Activated CD4-positive, alpha-beta T cell treated with anti-CD3 and anti-CD28 coated beads, Interleukin-2, Interleukin-6, amounts not matched to agents 100 ng/mL and 50 ng/mL, durations not matched to agents 16 hours and 8 hours (primary cell): Measurements from ENCODE around the gene CXXC5.
A peak's percentile ranks its signal among the peaks of the same experiment; 100 is the strongest.
"Not testable (repeated sequence)": the region's sequence is repeated elsewhere in the genome, so short reads cannot be mapped to it uniquely, and the experiment has no call there.

ENCODE experiments used
- DNase-seq: peaks from one replicate; pipeline ENCODE4 v3.0.0-alpha.2; 2020

Gene CXXC5

DNA sequence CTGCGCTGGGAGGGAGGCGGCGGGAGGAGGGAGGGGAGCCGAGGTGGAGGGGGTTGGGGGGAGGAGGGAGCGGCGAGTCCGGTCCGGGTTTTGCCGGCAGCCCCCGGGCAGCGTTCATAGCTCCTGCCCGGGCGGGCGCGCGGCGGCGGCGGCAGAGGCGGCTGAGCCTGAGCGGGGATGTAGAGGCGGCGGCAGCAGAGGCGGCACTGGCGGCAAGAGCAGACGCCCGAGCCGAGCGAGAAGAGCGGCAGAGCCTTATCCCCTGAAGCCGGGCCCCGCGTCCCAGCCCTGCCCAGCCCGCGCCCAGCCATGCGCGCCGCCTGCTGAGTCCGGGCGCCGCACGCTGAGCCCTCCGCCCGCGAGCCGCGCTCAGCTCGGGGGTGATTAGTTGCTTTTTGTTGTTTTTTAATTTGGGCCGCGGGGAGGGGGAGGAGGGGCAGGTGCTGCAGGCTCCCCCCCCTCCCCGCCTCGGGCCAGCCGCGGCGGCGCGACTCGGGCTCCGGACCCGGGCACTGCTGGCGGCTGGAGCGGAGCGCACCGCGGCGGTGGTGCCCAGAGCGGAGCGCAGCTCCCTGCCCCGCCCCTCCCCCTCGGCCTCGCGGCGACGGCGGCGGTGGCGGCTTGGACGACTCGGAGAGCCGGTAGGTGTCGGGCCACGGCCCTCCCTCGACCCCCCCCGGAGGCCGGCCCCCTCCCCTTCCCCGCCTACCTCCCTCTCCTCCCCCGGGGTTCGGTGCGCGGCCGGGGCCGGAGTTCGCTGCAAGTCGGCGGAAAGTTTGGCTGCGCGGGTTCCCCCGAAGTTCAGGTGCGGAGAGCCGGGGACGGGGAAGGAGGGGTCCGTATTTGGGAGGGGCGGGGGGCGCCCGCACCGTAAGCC, at the start of gene CXXC5:
Gene CXXC5 (plus strand): TSS at position 145 of the 877 bp plus-strand sequence. CDS start 32,175 bp downstream, outside the sequence.
- peak; percentile 61 for DNase-seq

DNA sequence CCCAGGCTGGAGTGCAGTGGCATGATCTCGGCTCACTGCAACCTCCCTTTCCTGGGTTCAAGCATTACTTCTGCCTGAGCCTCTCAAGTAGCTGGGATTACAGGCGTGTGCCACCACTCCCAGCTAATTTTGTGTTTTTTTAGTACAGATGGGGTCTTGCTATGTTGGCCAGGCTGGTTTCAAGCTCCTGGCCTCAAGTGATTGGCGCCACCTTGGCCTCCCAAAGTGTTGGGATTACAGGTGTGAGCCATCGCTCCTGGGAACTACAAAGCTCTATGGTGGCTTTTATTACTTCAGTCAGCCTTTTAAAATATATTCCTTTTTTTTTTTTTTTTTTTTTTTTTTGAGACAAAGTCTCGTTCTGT, 49.6 kb upstream of the CXXC5 start:
- not testable (repeated sequence) for DNase-seq

DNA sequence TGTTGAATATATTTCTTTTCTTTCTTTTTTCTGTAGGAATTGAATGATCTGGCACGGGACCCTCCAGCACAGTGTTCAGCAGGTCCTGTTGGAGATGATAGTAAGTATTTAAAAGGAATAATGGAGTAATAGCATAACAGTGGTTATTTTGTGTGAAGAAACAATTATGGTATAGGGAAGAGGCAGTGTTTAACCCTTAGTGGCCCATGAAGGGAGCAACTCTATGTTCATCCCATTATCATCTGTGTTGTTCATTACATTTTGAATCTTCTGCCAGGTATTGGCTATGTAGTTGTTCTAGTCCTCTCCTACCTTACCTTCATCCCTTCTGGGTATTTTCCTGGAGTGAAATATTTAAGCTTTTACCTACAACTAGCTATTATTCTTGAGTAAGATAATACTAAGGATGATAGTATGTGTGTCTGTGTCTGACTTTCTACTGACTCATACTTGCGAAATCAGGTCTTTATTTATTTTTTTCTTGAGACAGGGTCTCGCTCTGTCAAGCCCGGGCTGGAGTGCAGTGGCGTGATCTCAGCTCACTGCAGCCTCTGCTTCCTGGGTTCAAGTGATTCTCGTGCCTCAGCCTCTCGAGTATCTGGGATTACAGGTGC, 47.7 kb upstream of the CXXC5 start:
- DNase-seq, result no peak

DNA sequence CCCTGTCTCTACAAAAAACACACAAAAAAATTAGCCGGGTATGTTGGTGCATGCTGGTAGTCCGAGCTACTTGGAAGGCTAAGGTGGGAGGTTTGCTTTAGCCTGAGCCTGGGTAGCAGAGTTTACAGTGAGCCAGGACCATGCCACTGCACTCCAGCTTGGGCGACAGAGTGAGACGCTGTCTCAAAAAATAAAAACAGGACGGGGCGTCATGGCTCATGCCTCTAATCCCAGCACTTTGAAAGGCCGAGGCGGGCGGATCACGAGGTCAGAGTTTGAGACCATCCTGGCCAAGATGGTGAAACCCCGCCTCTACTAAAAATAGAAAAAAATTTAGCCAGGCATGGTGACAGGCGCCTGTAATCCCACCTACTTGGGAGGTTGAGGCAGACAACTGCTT, 46.7 kb upstream of the CXXC5 start:
- DNase-seq, result no peak

DNA sequence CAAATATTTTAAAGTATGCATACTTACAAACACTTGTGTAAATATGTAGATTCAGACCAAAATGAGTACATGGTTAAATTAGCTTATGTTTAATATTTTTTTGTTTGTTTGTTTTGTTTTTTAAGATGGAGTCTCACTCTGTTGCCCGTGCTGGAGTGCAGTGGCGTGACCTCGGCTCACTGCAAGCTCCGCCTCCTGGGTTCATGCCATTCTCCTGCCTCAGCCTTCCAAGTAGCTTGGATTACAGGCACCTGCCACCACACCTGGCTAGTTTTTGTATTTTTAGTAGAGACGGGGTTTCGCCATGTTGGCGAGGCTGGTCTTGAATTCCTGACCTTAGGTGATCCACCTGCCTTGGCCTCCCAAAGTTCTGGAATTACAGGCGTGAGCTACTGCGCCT, 46.2 kb upstream of the CXXC5 start:
- DNase-seq, result not testable (repeated sequence)

DNA sequence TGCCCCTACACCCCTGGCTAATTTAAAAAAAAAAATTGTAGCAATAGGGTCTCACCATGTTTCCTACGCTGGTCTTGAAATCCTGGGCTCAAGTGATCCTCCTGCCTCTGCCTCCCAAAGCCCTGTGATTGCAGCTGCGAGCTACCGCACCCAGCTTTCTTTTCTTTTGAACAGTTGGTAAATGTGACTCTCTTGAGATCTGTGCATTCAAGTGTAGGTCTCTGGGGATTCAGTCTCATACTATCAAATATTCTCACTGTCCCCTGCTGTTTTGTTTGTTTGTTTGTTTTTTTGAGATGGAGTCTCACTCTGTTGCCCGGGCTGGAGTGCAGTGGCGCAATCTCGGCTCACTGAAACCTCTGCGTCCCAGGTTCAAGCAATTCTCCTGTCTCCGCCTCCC, 42.3 kb upstream of the CXXC5 start:
- DNase-seq, result no peak

DNA sequence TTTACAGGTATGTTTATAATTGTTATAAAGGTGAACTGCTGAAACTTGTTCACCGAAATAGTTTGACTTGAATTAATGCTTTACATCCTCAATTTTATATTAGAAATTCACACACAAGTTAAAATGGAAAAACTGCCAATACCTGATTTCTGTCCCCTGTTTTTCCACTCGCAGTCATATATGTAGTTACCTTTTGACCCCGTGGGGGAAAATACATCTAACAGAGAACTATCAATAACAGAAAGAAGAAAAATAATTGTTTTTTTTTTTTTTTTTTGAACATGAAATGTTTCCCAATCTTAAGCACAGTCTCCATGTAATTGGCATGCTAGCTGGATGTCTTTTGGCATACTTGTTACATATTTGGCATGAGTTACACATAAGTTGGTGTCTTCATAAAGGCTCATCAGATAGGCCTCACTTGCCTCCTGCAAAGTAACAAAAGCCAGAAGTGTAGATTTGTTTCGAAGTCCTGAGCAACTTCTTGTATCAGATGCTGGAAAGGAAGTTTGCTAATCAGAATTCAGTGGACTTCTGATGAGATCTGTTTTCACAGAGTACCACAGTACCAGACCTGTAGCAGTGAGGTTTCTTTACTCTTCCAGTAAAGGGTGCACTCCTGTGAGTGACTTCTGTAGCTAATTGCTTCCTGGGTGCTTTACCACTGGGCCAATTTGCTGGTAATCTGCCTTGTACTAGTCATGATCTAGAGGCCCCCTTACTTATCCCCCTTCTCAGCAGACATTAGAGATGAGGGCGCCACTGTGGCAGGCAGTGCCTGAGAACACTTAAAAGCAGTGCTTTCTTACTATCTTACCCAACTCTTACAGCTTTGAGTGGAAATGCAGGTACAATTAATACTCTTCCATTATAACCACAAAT, 36.2 kb upstream of the CXXC5 start:
- DNase-seq, result peak; percentile 18

DNA sequence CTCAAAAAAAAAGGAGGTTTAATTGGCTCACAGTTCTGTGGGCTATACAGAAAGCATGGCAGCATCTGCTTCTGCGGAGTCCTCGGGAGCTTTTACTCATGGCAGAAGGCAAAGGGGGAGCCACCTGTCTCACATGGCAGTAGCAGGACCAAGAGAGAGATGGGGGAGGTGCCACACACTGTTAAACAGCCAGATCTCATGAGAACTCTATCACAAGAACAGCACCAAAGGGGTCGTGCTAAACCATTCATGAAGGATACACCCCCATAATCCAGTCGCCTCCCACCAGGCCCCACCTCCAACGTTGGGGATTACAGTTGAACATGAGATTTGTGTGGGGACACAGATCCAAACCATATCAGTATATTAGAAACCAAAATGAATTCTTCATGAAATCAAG, 28.3 kb upstream of the CXXC5 start:
- DNase-seq, result no peak

DNA sequence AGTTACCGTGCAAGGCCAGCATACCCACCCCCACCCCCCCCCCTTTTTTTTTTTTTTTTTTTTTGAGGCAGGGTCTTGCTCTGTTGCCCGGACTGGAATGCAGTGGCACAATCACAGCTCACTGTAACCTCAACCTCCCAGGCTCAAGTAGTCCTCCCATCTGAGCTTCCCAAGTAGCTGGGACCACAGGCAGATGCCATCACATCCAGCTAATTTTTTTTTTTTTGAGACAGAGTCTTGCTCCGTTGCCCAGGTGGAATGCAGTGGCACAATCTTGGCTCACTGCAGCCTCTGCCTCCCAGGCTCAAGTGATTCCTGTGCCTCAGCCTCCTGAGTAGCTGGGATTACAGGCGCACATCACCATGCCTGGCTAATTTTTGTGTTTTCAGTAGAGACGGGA, 22.8 kb upstream of the CXXC5 start:
- not testable (repeated sequence) for DNase-seq

DNA sequence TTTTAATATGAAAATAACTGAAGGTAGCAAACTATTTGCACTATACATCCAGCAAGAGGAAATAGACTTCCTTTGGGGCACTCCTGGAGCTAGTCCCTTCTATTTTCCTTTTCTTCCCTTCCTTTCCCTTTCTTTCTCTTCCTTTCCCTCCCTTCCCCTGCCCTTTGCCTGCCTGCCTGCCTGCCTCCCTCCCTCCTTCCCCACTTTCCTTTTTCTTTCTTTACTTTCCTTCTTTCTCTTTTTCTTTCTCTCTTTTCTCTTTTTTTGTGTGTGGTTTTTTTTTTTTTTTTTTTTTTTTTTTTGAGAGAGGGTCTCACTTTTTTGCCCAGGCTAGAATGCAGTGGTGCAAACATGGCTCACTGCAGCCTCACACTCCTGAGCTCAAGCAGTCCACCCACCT, 17.3 kb upstream of the CXXC5 start:
- no peak for DNase-seq

DNA sequence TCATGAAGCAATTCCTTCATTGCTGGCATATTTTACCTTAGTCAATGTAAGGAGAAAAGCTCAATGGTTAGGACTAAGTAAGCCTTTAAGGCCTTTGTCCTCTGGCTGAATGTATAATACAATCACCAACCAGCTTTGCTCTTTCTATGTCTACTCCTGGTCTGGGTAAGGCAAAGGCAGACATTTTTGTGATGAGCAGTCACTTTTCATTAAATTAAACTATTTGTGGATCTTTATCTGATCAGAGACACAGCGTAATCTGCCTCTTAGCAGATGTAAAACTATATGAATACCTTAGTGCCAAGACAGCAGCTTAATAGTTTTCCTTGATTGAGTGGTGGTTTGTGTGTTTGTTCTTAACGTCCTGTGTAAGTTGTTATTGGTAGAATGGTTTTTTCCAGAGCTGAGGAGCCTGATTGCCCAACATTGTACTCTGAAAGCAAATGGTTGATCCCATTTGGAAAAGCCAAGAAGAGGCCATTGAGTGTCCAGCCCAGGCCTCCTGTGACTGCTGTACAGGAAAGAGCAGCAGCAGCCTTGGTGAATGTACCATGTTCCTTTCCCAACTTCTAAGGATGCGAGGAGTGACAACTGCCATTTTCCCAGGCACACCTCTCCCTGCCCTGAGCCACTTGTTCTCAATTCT, 16.5 kb upstream of the CXXC5 start:
- no peak for DNase-seq

DNA sequence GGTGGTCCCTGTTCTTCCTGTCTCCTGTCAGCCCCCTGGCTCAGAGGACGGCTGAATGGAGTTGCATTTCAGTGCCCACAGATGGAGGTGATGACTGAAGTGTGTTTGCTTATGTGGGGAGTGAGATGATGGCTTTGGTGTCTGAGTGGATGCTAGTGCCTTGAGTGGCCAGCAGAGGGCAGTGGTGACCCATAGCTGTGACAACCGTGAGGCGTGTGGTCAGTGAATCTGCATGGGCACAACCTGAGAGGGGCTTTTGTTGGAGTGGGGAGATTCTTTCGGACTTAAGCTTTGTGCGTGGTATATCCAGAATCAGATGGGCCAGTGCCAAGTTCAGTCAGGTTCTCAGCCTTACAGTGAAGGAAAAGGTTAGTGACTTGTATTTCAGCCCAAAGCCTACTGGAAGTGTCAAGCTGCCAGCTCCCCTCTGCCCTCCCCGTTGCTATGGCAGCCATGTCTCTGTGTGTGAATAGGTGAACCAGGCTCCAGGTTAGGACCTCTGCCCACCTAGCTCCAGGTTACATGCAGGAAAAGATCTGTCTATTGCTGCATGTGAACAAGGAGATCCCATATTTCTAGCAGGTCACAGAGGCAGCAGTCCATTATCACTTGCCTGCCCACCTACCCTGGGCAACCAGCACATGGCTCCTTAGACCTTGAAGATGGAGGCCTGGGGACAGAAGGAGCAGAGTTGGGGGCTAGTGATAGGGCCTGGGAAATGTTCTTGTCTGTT, 14.7 kb upstream of the CXXC5 start:
- DNase-seq, result peak; percentile 74

DNA sequence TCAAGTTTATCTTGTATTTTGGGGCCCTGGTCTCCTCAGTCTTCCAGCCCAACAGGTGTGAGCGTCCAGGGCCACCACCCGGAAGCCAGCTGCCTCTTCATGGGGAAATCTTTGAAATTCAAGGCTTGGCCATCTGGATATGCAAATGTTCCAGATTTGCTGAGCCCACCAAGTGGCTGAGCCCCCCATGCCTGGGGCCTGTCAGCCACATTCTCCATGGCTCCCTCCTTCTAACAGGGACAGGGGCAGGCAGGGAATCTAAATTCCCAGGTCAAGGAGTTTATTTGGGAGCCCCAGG, 14.2 kb upstream of the CXXC5 start:
- DNase-seq, result no peak

DNA sequence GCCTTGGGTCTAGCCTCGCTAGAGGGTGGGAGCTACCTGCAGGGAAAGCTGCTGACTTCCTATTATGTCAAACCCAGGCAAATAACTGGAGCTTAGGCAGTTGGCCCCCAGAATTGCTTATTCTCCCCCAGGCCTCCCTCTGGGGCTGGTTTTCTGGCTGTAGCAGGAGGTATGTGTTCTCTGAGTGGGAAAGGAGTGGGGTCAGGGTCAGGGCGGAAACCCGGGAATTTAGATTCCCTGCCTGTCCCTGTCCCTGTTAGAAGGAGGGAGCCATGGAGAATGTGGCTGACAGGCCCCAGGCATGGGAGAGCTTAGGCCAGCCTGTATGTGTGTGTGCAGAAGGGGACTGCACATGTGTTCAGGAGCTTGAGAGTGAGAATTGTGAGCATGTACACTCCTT, 13.6 kb upstream of the CXXC5 start:
- no peak for DNase-seq

DNA sequence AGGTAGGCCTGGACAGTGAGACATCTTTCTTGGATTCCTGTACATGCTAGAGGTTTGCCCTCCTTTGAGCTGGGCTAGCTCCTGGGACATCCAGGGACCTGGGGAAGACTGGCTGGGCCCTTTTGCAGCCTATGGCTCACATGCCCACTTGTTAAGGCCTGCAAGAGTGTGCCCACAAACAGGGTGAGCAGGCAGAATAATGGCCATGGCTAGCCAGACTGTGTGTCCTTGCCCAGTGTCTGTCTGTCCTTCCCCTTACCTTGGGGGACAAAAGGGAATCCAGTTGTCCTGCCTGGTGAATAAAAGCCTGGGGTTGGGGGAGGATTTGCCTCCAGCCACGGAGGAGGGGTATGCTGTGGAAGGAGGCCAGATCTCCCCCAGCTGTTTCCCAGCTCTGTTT, 13.0 kb upstream of the CXXC5 start:
- no peak for DNase-seq

DNA sequence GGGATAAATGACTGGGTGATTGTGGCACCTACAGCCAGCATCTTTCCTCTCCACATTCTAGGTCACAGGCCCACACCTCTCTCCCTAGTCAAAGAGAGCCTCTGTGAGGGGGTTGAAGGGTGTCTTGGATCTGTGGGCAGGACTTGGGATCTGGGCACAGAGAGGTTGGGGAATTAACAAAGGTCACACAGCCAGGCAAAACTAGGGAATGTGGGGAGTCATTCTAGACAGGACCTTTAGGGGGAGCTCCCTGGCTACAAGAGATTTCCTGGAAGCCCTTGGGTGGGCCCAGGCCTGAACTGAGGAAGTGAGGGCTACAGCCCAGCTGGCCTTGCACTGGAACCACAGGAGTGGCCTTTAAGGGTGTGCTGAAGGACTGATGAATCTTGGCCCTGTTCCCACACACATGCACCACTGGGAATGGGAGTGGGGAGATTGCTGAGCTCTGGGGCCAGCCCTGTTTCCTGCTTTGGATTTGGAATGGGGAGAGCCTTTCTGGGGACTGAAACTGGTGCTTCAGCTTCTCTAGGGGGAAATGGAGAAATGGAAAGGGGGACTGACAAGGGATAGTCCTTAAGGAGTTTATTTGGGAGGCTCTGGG, 12.4 kb upstream of the CXXC5 start:
- peak; percentile 21 for DNase-seq

DNA sequence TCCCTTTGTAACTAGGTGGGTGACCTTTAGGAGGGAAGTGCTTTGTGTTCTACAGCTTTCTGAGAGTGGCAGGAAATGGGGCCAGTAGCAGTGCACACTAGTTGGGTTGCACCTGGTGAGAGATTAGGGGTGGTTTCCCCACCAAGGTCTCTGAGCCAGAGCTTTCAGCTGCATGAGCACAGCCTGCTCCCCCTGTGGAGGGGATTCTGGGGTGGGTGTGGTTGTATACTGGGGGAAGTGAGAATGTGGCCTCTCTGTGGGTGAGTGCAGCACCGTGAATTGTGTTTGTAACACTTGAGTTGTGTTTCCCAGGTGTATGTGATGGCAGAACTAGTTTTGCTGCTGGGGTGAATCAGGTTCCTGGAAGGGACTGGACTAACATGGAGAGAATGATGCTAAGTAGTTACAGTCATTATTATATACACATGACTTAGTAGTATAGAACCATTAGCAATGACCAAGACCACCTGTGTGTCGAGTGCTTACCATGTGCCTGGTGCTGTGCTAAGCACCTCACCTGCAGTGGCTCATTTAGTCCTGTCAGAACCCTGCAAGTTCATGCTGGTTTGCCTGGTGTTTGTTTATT, 11.8 kb upstream of the CXXC5 start:
- peak; percentile 57 for DNase-seq

DNA sequence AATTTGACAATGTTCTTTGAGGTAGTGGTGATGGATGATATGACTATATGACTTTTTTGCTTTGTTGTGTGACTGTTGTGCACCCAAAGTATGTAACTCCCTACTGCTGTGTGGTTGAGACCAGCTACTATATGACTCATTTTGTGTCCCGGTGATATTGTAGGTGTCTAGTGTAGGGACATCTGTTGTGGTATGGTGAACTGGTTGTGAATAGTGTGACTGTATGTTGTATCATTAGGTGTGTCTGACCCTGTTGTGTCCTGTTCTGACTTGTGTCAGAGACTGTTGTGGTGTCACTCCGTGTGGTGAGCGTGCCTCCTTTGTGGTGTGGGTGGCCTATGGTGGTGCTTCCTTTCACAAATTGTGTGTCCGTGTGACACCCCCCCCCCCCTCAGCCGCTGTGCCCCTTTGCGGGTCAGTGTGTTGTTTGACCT, 11.2 kb upstream of the CXXC5 start:
- DNase-seq, result peak; percentile 81

DNA sequence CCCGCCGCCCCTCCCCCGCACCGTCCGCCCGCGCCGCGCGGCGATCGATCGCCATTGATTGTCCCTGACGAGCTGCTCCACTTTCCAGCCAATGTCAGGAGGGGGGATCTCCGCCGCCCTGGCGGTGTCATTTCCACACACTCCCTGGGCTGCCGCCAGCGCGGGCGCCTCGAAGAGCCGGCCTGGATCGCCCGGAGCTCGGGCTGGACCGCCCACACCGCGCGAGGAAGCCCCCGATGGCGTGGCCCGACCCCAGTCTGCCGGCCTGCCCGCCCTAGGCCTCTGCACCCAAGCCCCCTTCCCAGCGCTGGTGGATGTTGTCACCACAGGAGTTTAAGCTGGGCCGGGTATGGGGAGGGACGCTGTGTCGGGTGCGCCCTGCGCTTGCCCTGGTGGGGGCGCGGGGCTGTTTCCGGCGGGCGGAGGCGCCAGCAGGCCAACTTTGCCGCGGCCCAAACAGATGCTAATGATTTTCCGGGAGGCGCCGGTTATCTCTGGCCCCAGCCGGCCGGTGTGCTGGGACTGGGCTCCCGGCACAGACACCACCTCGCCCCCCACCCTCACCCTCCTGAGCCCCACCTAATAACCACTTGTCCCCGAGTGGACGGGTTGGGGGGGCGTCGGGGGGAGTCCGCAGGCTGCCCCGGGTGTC, 10.6 kb upstream of the CXXC5 start:
- DNase-seq, result peak; percentile 47

DNA sequence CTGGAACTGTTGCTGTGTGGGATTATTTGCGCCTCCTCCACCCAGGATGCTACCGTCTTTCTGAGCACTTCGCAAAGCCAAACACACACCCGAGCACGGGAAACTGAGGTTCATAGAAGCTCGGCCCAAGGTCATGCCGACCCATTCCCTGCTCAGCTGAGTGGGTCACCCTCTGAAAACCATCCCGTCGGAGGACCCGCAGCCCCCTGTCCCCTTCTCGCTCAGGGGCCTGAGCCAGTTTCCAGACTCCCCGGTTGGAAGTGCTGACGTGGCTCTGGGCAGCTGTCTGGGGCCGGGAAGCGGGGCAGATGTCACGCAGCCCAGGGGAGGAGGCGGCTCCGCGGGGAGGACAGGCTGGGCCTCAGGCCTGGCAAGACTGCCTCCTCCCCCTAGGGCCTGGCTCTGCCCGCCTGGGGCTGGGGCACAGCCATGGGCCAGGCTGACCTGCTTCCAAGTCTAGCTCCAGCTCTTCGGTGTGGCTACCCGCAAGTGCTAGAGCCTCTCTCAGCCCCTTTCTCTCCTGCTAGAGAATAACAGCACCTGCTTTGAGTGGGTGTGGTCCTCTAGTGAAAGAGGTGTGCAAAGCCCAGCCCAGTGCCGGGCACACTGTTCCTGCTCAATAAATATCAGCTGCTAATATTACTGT, 9.9 kb upstream of the CXXC5 start:
- DNase-seq, result no peak
